CD4-positive, alpha-beta T cell treated with Interleukin-17A for 4 hours (primary cell): ENCODE measurements around the gene DLG2.
"Not testable (repeated sequence)": the region's sequence is repeated elsewhere in the genome, so short reads cannot be mapped to it uniquely, and the experiment has no call there.

Source experiments
- DNase-seq: peaks from one replicate; pipeline ENCODE4 v3.0.0-alpha.2; 2020; ENCODE audit warnings: mixed read lengths

Gene DLG2

DNA sequence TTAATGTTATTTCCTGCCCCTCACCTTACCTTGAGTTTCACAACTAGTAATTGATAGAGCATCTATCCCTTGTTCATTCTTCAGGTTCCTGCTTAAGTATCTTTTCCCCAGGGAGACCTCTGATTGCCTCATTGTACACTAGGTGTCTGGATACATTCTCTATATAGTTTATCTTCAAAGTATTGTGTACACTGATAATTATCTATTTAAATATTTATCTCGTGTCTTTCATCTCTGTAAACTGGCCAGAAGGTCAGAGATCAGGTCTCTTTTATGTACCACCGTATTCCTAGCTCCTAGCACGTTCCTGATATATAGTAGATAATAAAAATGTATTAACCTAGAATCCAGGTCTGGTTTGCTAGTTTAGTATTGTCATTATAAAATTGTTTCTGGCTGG, 7.6 kb upstream of the DLG2 start:
- no peak for DNase-seq

DNA sequence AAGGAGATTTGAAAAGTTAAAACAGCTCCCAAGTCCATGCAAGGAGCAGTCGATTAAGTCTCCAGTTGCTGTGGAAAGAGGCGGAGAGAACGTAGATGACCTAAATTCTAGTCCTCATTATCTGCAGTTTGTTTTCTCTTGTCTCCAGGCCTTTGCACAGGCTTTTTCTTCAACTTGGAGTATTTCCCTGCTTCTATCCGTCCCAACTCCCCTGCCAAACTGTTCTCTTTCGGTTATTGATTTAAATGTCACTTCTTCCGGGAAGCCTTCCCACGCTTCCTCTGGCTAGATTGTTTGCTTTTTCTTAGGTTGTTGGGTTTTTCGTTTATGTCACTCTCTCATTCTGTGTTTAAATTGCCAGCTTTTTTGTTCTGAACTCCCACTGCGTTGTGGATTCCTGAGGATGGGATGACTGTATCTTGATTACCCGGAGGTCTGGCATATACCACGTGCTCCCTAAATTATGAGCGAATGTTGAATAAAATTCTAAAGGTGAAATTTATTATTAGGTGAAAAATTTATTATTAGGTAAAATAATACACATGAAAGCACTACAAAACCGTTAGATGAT, 1.7 kb upstream of the DLG2 start:
- peak; percentile 16 for DNase-seq

DNA sequence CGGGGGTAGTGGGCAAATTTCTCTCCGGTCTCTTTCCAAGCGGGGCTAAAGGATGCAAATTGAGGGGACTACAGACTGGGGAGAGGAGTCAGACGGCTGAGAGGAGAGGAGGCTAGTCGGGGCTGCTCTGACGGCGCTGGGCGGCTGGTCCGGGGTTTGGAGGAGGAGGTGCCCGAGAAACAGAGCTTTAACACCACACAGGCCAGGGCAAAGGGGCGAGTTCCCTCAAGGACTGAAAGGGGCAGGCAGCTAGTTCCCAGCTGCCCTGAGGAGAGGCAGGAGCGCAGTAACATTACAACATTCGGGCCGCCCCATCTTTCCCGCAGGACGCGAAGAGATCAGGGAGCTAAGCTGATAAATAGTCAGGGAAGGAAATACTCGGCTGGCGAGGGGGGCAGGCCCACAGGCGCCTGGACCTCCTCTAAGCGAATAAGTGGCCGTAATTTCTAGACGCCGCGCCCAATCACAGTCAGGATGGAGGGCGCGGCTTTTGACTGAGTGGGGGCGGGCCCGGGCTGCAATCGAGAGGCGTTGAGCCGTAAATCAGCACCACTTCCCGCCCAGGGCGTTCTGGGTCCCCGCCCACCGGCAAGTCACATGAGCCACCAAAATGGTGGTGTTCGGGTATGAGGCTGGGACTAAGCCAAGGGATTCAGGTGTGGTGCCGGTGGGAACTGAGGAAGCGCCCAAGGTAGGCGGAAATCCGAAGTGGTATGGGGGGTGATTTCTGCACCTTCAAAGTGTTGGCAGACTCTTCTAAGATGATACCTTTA, 1.0 kb upstream of the DLG2 start, which contains the start of gene TMEM126B:
Gene TMEM126B, plus strand, starts transcription at position 596 of the 773 bp plus-strand sequence. Its CDS starts 15 bp downstream, at position 611.
- peak; percentile 97 for DNase-seq

DNA sequence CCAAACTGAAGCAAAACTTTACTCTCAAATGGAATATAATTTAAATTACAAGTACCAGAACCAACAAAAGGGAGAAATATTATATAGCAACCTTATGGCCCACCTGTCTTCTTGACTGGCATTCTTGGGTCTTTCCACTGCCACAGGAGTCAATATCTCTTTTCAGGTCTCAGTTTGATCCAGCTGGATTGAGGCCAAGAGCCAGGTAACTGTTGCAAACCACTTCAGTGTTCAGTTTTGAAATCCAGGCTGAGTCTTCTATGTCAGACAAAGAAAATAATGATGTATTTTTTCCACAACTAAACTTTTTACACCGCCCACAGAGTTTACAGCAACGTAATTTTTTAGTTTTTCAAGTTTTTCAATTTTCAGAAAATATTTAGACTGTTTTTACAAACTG, 648 bp downstream of the DLG2 start:
- DNase-seq: no peak

DNA sequence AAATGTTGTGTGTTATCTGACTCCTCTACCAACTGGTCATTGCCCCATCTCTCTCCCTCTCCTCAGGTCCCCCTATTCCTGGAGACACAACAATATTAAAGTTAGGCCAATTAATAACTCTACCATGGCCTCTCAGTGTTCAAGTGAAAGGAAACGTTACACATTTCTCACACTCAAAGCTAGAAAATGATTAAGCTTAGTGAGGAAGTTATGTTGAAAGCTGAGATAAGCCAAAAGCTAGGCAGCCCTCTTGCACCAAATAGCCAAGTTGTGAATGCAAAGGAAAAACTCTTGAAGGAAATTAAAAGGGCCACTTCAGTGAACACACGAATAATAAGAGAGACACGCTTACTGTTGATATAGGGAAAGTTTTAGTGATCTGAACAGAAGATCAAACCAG, 6.9 kb downstream of the DLG2 start:
- DNase-seq: no peak

DNA sequence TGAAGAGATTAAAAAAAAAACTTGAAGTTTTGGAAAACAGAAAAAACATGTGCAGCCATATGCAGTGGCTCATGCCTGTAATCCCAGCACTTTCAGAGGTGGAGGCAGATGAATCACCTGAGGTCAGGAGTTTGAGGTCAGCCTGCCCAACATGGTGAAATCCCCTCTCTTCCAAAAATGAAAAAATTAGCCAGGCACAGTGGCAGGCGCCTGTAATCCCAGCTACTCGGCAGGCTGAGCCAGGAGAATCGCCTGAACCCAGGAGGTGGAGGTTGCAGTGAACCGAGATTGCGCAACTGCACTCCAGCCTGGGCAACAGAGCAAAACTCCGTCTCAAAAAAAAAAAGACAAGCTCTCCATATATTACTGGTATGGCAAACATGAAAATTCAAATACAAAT, 7.6 kb downstream of the DLG2 start:
- no peak for DNase-seq

DNA sequence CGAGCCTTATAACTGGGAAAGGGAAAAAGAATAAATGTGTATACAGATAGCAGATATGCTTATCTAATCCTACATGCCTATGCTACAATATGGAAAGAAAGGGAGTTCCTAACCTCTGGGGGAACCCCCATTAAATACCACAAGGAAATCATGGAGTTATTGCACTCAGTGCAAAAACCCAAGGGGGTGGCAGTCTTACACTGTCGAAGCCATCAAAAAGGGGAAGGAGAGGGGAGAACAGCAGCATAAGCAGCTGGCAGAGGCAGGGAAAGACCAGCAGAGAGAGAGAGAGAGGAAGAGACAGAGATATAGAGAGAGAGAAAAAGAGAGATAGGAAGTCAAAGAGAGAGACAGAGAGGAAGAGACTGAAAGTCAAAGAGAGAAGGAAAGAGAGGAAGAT, 15.5 kb downstream of the DLG2 start:
- not testable (repeated sequence) for DNase-seq

DNA sequence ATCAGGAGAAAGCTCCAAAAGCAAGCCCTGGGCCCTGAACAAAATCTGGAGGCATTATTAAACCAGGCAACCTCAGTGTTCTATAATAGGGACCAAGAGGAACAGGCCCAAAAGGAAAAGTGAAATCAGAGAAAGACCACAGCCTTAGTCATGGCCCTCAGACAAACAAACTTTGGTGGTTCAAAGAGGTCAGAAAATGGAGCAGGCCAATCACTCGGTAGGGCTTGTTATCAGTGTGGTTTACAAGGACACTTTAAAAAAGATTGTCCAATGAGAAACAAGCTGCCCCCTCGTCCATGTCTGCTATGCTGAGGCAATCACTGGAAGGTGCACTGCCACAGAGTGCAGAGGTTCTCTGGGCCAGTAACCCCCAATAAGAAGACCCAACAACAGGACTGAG, 17.9 kb downstream of the DLG2 start:
- not testable (repeated sequence) for DNase-seq

DNA sequence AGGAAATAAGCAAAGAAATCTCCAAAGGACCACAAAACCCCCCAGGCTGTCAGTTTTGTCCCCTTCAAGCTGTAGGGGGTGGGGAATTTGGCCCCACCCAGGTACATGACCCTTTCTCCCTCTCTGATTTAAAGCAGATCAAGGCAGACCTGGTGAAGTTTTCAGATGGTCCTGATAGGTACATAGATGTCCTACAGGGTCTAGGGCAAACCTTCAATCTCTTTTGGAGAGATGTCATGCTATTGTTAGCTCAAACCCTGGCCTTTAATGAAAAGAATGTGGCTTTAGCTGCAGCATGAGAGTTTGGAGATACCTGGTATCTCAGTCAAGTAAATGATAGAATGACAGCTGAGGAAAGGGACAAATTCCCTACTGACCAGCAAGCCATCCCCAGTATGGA, 18.5 kb downstream of the DLG2 start:
- not testable (repeated sequence) for DNase-seq

DNA sequence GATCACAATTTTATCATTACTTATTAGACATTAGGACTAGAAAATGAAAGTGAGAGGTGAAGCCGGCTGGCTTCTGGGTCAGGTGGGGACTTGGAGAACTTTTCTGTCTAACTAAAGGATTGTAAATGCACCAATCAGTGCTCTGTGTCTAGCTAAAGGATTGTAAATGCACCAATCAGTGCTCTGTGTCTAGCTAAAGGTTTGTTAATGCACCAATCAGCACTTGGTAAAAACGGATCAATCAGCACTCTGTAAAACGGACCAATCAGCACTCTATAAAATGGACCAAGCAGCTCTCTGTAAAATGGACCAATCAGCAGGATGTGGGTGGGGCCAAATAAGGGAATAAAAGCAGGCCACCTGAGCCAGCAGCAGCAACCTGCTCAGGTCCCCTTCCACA, 20.9 kb downstream of the DLG2 start:
- DNase-seq: not testable (repeated sequence)

DNA sequence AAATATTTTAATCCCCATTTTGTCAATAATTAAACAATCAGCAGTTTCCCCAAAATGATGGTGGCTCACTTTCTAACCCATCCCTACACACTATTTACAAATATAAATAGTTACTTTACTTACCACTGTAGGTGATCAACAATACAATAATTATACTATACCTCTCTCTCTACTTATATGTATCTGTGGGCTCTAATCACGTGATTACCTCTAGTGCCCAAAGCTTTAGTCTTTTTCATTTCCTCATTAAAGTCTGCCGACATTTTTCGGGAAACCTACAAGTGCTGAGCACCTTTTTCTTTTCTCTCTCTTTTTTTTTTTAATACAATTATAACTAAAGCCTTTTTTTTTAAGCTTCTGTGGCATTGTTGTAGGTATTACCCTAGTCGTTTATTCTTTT, 23.9 kb downstream of the DLG2 start:
- no peak for DNase-seq

DNA sequence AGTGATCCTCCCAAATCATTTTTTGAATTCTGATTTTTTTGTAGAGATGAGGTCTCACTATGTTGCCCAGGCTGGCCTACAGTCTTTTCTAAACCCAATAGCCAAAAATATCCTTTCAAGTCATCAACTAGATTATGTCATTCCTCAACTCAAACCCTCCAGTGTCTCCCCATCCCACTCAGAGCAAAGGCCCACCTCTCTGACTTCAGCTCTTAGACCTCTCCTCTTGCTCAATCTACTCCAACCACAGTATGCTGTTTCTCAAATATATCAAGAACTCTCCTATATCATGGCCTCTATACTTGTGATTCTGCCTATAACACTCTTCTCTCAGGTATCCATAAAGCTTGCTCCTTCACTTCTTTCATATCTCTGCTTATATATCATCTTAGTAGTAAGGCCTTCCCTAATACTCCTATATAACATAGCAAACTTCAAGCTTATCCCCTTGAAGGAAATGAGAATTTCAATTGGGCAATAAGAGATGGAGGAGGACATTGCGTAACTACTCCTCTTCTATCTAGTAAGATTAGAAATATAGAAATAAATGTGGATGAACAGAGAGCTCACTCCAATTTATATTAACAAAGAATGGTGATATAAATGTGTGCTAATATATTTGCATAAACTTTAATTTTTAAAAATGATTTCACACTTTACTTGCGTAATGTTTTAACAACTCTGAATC, 24.5 kb downstream of the DLG2 start:
- DNase-seq: no peak

DNA sequence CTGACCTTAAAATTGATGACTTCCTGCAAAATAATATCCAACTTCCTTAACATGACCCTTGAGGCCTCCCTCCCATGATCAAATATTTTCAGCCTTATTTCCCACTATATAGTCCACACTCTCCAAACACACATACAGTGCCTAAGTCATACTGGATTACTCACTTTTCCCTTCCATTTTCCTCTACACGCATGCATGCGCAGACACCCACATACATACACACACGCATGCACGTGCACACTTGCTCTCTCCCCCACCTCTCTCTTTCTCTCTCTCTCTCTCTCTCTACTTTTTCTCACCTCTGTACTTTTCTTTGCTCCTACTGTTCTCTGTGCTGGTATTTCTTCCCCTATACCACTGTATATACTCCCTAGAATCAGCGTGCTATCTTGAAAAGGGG, 28.1 kb downstream of the DLG2 start:
- DNase-seq: no peak

DNA sequence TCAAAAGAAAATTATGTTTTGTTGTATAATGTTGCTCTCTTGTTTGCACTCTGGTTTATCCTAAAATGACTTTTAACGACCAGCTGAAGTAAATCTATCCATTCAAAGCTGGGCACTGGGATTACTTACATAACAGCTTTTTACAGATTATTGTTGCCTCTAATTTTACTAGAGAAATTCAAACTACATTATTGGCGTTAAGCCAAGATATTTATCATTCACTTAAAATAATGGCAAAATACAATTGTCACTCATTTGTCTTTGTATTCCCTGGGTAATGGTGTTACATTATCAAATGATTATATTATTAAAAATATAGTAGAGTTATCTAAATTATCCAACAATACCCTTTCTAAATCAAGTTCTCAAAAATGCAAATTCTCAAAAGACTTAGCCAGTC, 30.3 kb downstream of the DLG2 start:
- DNase-seq: no peak

DNA sequence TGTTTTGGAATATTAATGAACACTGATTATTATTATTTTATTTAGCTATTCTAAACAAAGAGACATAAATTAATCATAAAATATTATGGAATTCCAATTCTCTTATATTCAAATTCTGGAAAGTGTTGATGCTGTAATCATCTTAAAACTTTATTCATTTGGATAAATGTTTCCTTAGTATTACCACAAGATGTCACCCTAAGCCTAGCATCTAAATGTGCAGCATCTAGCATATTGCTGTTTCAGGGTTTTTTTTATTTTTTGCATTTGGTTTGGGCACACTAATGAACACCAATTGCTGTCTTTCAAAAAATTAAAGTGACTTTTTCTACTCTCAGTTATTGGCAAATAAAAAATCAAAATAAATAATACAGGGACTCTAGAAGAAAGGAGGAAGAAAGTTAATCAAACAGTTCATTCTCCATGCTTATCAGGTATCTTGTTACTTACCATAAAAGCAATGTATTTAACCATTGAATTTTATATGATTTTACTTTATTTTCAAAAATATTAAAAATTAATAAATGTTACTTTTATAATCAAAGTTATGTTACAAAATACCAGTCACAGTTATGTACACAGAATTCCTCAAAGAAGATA, 31.8 kb downstream of the DLG2 start:
- no peak for DNase-seq

DNA sequence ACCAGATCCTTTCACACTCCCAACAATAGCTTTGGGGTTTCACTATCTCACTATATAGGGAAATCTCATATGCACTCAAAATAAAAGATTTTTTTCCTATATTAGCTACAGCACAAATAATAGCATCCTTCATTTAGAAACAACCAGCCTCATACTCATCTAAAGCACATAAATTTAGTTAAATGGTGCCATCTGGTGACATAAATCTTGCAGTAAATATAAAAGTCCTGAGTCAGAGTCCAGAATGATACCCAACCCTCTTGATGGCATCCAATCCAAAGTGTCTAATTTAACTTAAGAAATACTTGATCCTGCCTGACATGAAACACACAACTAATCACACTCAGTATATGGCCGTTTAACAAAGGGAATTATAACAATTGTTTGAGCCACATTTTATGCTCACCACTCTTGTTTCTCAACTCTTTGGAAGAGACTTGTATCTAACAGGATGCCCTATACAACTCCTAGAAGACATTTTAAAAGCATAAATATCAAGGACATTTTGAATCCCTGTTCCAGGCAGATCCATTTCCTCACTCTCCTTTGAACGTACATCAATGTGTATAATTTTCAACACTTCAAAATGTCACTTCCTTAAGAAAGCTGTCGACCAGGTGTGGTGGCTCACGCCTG, 36.2 kb downstream of the DLG2 start:
- no peak for DNase-seq

DNA sequence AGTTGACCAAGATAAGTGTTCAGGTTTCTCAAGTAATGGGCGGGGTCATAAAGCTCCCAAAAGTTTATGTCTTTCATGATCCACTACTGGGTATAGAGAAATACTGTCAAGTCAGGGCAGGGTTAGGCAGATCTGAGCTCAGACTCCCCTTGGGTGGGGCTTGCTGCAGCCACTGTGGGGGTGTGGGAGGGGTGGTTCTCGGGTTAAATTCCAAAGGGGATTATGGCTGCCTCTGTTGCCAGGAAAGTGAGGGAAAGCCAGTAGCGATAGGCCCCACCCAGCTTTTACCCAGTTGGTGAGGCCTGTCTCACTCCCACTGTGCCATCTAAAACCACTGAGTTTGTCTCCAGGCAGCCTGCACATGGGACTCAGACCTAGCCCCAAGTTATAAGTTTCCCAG, 37.8 kb downstream of the DLG2 start:
- DNase-seq: no peak

DNA sequence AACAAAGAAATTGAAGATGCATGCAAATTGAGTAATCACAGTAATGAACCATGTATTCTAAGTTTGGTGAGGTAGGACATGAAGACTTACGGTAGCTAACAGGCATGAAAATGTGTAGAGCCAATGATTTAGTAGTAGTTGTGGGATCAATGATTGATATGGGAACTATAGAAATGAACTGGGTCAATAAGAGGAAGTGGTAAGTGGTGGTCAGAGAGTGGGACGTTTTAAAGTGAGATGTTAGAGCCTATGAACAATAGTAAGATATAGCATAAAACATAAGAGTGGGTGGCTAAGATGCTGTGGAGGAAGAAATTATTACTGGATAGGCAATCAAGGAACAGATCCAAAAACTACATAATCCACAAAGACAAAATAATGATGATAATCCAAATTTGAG, 45.0 kb downstream of the DLG2 start:
- DNase-seq: no peak

DNA sequence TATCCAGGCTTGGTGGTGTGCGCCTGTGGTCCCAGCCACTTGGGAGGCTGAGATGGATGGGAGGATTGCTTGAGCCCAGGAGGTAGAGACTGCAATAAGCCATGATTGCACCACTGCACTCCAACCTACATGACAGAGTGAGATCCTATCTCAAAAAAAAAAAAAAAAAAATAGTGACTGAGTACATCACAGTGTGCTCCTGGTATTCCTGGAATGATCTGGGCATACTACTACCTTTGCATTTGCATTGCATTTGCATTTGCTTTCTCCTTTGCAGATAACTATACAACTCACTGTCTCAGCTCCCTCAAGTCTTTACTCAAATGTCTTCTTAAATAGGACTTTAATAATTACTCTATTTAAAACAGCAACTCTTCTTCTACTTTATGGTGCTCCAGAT, 51.8 kb downstream of the DLG2 start:
- no peak for DNase-seq

DNA sequence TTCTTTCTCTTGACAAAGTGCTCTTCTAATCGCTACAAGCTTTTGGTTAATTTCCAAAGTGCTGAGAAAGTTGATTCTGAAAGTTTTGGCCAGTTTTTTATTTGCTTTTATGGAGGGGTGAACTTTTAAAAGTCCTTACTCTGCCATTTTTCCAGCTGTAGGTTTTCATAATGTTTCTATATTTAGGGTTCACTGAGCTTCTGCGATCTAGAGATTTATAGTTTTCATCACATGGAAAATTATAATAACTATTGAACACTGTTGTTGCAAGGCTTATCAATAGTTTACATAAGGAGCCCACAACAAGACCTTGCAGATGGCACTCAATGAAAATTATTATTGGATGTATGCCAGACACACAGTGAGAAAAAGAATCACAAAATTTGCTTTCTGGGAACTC, 55.1 kb downstream of the DLG2 start:
- no peak for DNase-seq

DNA sequence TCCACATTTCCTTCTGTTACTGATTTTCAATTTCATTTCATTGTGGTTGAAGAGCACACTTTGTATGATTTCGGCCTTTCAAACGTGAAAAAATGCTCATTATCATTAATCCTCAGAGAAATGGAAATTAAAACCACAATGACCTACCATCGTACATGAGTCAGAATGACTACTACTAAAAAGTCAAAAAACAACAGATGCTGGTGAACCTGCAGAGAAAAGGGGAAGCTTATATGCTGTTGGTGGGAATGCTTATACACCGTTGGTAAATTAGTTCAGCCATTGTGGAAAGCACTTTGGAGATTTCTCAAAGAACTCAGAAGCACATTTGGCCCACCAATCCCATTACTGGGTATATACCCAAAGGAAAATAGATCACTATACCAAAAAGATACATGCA, 57.6 kb downstream of the DLG2 start:
- no peak for DNase-seq

DNA sequence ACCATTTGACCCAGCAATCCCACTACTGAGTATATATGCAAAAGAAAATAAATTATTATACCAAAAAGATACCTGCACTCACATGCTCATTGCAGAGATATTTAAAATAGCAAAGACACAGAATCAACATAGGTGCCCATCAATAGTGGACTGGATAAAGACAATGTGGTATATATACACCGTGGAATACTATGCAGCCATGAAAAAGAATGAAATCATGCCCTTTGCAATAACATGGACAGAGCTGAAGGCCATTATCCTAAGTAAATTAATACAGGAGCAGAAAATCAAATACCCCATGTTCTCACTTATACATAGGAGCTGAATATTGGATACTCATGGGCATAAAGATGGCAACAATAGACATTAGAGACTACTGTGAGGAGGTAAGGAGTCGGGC, 68.7 kb downstream of the DLG2 start:
- DNase-seq: no peak

DNA sequence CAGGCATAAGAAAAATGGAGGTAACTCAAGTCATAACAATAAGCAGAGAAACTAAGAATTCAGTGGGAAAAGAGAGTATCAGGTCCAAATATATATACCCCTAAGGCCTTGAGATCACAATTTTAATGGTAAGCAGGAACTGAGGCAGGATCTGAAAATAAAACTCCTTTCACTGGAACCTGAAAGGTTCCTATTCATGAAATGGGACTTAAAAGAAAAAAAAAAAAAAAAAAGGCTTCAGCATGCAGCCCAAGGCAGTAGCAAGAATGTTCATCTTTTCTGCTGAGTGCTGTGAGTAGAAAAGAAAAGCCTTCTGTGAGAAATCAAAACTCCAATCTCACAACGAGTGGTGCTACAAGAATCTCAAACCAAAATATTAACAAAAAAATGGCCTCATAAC, 75.3 kb downstream of the DLG2 start:
- DNase-seq: no peak
